ENCODE measurements around the gene MEF2C. TPM values are rescaled to one million over a fixed set of nuclear protein-coding genes. Genes with fewer than 3 reads are reported as not detected.
A peak's percentile ranks its signal among the peaks of the same experiment; 100 is the strongest.

The MEF2C gene
- total and polyA plus RNA-seq, 5 experiments from 2014 or later = 0.14 to 10.8 (median 0.48) TPM

DNA sequence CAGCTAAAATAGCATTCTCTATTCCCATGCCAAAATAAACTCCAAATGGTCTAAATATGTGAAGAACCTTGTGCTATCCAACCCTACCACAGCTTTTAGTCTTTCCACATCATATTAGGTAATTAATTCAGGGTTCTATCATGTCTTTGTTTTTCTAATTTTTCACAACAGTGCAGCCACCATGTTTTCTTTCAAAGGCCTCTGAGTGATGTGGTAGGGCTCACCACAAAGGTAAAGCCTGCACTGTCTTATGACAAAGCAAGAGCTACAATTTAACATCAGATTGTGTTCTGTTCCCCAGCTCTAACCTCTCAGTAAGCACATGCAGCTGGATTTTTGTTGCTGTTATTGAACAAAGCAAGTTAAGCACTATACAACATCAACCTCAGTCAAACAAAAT, 52.4 kb downstream of the MEF2C start:
- H3K36me3 Mint-ChIP-seq = no peaks in the 10 kb centered on the region
- no peaks in the 10 kb centered on the region for H3K9me3 Mint-ChIP-seq
- POLR2A ChIA-PET = no interaction called here
- ATAC-seq (peak in 1 of 2 donors; percentile 34), DNase-seq (peak in 2 of 10 donors; percentile 26 to 29)
- no peaks in the 10 kb centered on the region for H3K27me3 Mint-ChIP-seq
- peaks cover 19 to 83% (median 52%) of the 10 kb centered on the region in 4 donors for H3K4me1 Mint-ChIP-seq
- no peak overlapping the region for H3K4me3 Mint-ChIP-seq
- peak overlapping the region in 1 of 10 donors; percentile 64 for H3K27ac Mint-ChIP-seq

DNA sequence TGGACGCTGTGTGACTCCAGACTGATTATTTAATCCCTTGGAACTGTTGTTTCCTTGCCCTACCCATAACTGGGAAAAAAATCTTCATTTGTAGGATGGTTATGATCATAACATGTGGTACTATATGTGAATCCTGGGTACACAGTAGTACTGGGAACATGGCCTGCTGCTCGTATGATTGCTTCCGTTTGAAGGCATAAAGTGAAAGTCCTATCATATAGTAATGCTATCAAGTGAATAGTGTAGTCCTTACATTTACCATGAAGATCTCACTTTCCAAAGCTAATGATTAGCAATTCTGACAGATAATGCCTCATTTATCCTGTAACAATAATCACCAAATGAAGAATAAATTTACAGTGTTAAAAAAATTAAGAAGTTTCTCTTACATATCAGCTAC, 53.2 kb downstream of the MEF2C start:
- POLR2A ChIA-PET = no interaction called here
- DNase-seq = no peak
- no peaks in the 10 kb centered on the region for H3K36me3 Mint-ChIP-seq
- H3K4me1 Mint-ChIP-seq = peaks cover 19 to 89% (median 52%) of the 10 kb centered on the region in 4 donors
- peak overlapping the region in 2 of 10 donors; percentile 64 to 68 for H3K27ac Mint-ChIP-seq
- no peak for ATAC-seq
- H3K27me3 Mint-ChIP-seq = no peaks in the 10 kb centered on the region
- H3K4me3 Mint-ChIP-seq = peak overlapping the region in 1 of 10 donors; percentile 2
- H3K9me3 Mint-ChIP-seq = no peaks in the 10 kb centered on the region

GRCh38 chr5:88829054-88829453, 53.9 kb downstream of the MEF2C start:
- Mint-ChIP-seq H3K27ac (peak overlapping the region in 5 of 10 donors; percentile 20 to 64 (median 25)), H3K27me3 (no peaks in the 10 kb centered on the region), H3K4me1 (peaks cover 17 to 86% (median 49%) of the 10 kb centered on the region in 4 donors), H3K4me3 (peak overlapping the region in 6 of 10 donors; percentile 4 to 52 (median 21)), H3K36me3 (no peaks in the 10 kb centered on the region), H3K9me3 (no peaks in the 10 kb centered on the region)
- POLR2A ChIA-PET = no interaction called here
- DNase-seq (no peak), ATAC-seq (no peak)

GRCh38 chr5:88827997-88828396, 55.0 kb downstream of the MEF2C start:
- H3K4me3 Mint-ChIP-seq = peak overlapping the region in 8 of 10 donors; percentile 30 to 72 (median 62)
- no peaks in the 10 kb centered on the region for H3K36me3 Mint-ChIP-seq
- POLR2A ChIA-PET = no interaction called here
- peak overlapping the region in 5 of 10 donors; percentile 13 to 74 (median 29) for H3K27ac Mint-ChIP-seq
- H3K27me3 Mint-ChIP-seq = peaks cover 0 to 4% (median 0%) of the 10 kb centered on the region in 5 donors
- peaks cover 17 to 80% (median 41%) of the 10 kb centered on the region in 4 donors for H3K4me1 Mint-ChIP-seq
- DNase-seq = peak in 2 of 10 donors; percentile 11 to 12
- peak; percentile 43 to 47 for ATAC-seq
- H3K9me3 Mint-ChIP-seq = no peaks in the 10 kb centered on the region

DNA sequence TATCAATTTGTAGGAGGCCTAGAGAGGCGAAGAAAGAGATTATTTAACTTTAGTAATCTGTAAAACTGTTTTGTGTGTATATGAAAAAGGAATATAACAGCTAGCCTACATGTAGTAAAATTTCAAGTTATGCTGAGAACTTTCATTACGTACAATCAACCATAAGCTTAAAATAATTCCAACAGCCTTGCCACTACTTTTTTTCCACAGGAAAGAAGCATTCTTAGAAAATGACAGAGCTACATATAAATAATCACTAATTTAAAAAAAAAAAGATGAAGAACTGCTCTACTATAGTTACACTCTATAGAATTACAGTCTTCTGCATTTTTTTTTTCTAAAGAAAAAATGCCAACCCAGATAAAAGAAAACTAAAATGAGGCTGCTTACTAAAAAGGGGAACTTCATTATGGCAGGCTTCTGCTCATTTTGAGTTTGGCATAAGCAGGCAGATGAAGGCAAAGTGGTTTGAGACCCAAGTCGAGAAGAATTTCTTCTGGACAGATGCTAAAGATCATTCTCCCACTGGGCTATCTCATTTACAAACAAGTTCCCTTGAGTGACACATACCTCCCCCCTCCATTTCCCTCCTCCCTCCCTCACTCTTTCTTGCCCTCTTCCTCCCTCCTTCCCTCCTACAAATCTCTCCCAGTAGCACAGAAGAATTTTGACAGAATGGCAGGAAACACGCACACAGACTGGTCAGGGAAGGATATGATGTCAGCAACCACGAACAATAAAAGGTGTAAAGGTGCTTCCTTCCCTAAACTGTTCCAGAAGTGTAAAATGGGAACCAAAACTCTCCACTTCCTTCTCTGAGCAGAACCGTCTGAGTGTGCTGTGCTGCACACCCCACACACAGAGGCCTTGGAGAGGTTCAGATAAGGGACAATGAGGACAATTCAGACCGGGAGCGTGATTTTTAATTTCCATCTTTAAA, 56.1 kb downstream of the MEF2C start:
- peak overlapping the region in 9 of 10 donors; percentile 30 to 72 (median 58) for H3K4me3 Mint-ChIP-seq
- H3K9me3 Mint-ChIP-seq = no peaks in the 10 kb centered on the region
- DNase-seq (peak in 2 of 10 donors; percentile 10 to 19), ATAC-seq (peak; percentile 71)
- H3K36me3 Mint-ChIP-seq = no peaks in the 10 kb centered on the region
- H3K27ac Mint-ChIP-seq = peak overlapping the region in 5 of 10 donors; percentile 27 to 85 (median 48)
- peaks cover 0 to 4% (median 0%) of the 10 kb centered on the region in 5 donors for H3K27me3 Mint-ChIP-seq
- peaks cover 17 to 76% (median 41%) of the 10 kb centered on the region in 4 donors for H3K4me1 Mint-ChIP-seq
- POLR2A ChIA-PET = no interaction called here

GRCh38 chr5:88825584-88826315, 57.2 kb downstream of the MEF2C start:
- Mint-ChIP-seq H3K27me3 (peaks cover 0 to 4% (median 0%) of the 10 kb centered on the region in 5 donors), H3K36me3 (no peaks in the 10 kb centered on the region), H3K4me1 (peaks cover 17 to 74% (median 41%) of the 10 kb centered on the region in 4 donors), H3K27ac (peak overlapping the region in 4 of 10 donors; percentile 2 to 74 (median 14)), H3K4me3 (peak overlapping the region in 2 of 10 donors; percentile 1 to 20), H3K9me3 (no peaks in the 10 kb centered on the region)
- POLR2A ChIA-PET = no interaction called here
- ATAC-seq = no peak
- DNase-seq = no peak

DNA sequence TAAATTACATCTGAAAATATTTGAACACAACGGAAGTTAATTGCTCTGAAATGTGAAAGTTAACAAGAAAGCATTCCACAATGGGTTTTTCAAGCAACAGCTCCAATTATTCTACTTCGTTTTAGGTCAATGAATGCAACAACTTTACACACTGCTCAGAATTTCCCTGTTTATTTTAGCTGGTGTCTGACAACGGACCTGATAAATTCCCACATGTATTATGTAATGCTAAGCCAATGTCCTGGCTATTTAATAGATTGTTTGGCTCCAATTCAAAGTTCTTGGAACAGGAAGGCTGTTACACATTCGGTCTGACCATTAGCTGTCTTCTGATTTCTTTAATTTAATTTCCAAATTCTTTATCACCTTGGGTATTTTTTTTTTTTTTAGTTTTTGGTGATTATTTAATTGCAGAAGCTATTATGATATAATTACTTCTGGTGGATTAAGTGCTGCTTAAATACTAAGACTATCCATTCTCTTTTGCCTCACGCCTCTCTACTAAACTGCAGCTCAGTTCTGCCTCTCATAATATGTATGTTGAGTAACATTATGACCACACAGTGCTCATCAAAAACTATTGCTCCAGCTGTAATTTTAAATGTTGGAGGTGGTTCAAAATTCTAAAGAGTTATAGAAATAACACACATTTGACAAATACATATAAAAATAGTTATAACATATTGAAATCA, 57.9 kb downstream of the MEF2C start:
- POLR2A ChIA-PET = no interaction called here
- DNase-seq = no peak
- Mint-ChIP-seq H3K4me1 (peaks cover 15 to 67% (median 35%) of the 10 kb centered on the region in 4 donors), H3K27me3 (peaks cover 0 to 4% (median 0%) of the 10 kb centered on the region in 5 donors), H3K9me3 (no peaks in the 10 kb centered on the region), H3K36me3 (no peaks in the 10 kb centered on the region), H3K27ac (peak overlapping the region in 1 of 10 donors; percentile 74), H3K4me3 (peak overlapping the region in 1 of 10 donors; percentile 25)
- ATAC-seq = no peak

GRCh38 chr5:88824141-88824540, 58.8 kb downstream of the MEF2C start:
- Mint-ChIP-seq H3K9me3 (no peaks in the 10 kb centered on the region), H3K36me3 (no peaks in the 10 kb centered on the region), H3K27me3 (peaks cover 0 to 4% (median 2%) of the 10 kb centered on the region in 5 donors), H3K4me3 (no peak overlapping the region), H3K4me1 (peaks cover 9 to 58% (median 29%) of the 10 kb centered on the region in 4 donors), H3K27ac (peak overlapping the region in 1 of 10 donors; percentile 74)
- POLR2A ChIA-PET = no interaction called here
- ATAC-seq (no peak), DNase-seq (no peak)

DNA sequence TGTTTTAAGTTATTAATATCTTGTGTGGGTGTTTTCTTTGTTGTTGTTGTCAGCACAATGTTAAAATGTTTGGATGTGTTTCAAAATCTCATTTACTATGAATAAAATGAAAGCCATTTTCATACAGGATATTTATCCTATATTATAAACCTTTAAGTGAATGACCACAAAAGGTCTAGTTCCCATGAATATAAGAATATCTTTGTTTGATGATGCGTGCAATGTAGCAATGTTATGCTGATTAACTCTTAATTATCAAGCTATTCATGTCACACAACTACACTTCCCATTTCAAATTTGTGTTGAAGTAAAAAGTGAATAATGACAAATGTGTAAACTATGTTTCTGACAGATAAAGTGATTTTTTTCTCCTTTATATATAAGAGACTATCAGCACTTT, 59.8 kb downstream of the MEF2C start:
- no peak for DNase-seq
- Mint-ChIP-seq H3K4me3 (no peak overlapping the region), H3K4me1 (peaks cover 5 to 51% (median 19%) of the 10 kb centered on the region in 4 donors), H3K36me3 (no peaks in the 10 kb centered on the region), H3K9me3 (no peaks in the 10 kb centered on the region), H3K27ac (no peak overlapping the region), H3K27me3 (peaks cover 0 to 8% (median 2%) of the 10 kb centered on the region in 5 donors)
- POLR2A ChIA-PET = no interaction called here
- ATAC-seq = no peak

- Mint-ChIP-seq H3K27me3 (peaks cover 0 to 9% (median 2%) of the 10 kb centered on the region in 5 donors), H3K9me3 (no peaks in the 10 kb centered on the region), H3K4me1 (peaks cover 0 to 31% (median 3%) of the 10 kb centered on the region in 4 donors), H3K4me3 (no peak overlapping the region), H3K27ac (no peak overlapping the region), H3K36me3 (no peaks in the 10 kb centered on the region)
- DNase-seq = no peak
- no peak for ATAC-seq
- POLR2A ChIA-PET = no interaction called here
Observed at GRCh38 chr5:88821161-88821560, 61.8 kb downstream of the MEF2C start.

GRCh38 chr5:88820581-88820980, 62.4 kb downstream of the MEF2C start:
- no peak for ATAC-seq
- peaks cover 0 to 27% (median under 1%) of the 10 kb centered on the region in 4 donors for H3K4me1 Mint-ChIP-seq
- no peak overlapping the region for H3K4me3 Mint-ChIP-seq
- no peaks in the 10 kb centered on the region for H3K9me3 Mint-ChIP-seq
- H3K27ac Mint-ChIP-seq = no peak overlapping the region
- POLR2A ChIA-PET = no interaction called here
- no peak for DNase-seq
- H3K27me3 Mint-ChIP-seq = peaks cover 0 to 9% (median 2%) of the 10 kb centered on the region in 5 donors
- no peaks in the 10 kb centered on the region for H3K36me3 Mint-ChIP-seq

- DNase-seq = no peak
- Mint-ChIP-seq H3K27ac (peak overlapping the region in 1 of 10 donors; percentile 1), H3K4me3 (no peak overlapping the region), H3K36me3 (no peaks in the 10 kb centered on the region), H3K9me3 (no peaks in the 10 kb centered on the region), H3K27me3 (peaks cover 0 to 9% (median 2%) of the 10 kb centered on the region in 5 donors), H3K4me1 (peaks cover 0 to 22% (median 0%) of the 10 kb centered on the region in 4 donors)
- no peak for ATAC-seq
- POLR2A ChIA-PET = no interaction called here
Observed at GRCh38 chr5:88819301-88819999, 63.5 kb downstream of the MEF2C start.
